Smooth muscle cell (in vitro differentiated cells): Measurements from ENCODE around the gene PEX14. TPM values are rescaled to one million over a fixed set of nuclear protein-coding genes. Genes with fewer than 3 reads are reported as not detected.
A peak's percentile ranks its signal among the peaks of the same experiment; 100 is the strongest.
"Not testable (repeated sequence)": the region's sequence is repeated elsewhere in the genome, so short reads cannot be mapped to it uniquely, and the experiment has no call there.

Source experiments
- DNase-seq: peaks from one replicate; lab custom pipeline; 2025; ENCODE audit not compliant: unreplicated experiment; lab: John Stamatoyannopoulos, UW
- H2AFZ ChIP-seq: fragments of 200-600 bp; sonication (generic); 2 replicates; pipeline ENCODE4 v1.6.0; 2016; ENCODE audit warnings: antibody characterized with exemption, low read depth, mild to moderate bottlenecking
- H3F3A ChIP-seq: fragments of 200-600 bp; sonication (generic); 2 replicates; pipeline ENCODE4 v1.6.0; 2017; ENCODE audit warnings: antibody characterized with exemption, low read depth
- H3K27ac ChIP-seq: fragments of 200-600 bp; sonication (generic); 2 replicates; pipeline ENCODE4 v1.5.1; 2016; ENCODE audit warnings: low read depth, mild to moderate bottlenecking
- H3K27me3 ChIP-seq: fragments of 200-600 bp; sonication (generic); 2 replicates; pipeline ENCODE4 v1.6.1; 2016; ENCODE audit warnings: low read depth, mild to moderate bottlenecking
- H3K36me3 ChIP-seq: fragments of 200-600 bp; sonication (generic); 2 replicates; pipeline ENCODE4 v1.5.1; 2016; ENCODE audit warnings: low read depth
- H3K4me1 ChIP-seq: fragments of 200-600 bp; sonication (generic); 2 replicates; pipeline ENCODE4 v1.5.1; 2016; ENCODE audit warnings: low read depth
- H3K4me2 ChIP-seq: fragments of 200-600 bp; sonication (generic); 2 replicates; pipeline ENCODE4 v1.6.0; 2016; ENCODE audit warnings: mild to moderate bottlenecking
- H3K4me3 ChIP-seq: fragments of 200-600 bp; sonication (generic); 2 replicates; pipeline ENCODE4 v1.5.1; 2016; ENCODE audit warnings: mild to moderate bottlenecking
- H3K79me2 ChIP-seq: fragments of 200-600 bp; sonication (generic); 2 replicates; pipeline ENCODE4 v1.6.0; 2016; ENCODE audit warnings: low read depth, mild to moderate bottlenecking
- H3K9ac ChIP-seq: fragments of 200-600 bp; sonication (generic); 2 replicates; pipeline ENCODE4 v1.6.0; 2016; ENCODE audit warnings: low read depth
- H3K9me3 ChIP-seq: fragments of 200-600 bp; sonication (generic); replicated peaks from 2 replicates; pipeline ENCODE4 v1.5.1; 2016; ENCODE audit warnings: low read depth
- H4K20me1 ChIP-seq: fragments of 200-600 bp; sonication (generic); 2 replicates; pipeline ENCODE4 v1.6.0; 2016; ENCODE audit warnings: low read depth
- CTCF ChIP-seq: fragments of 200-600 bp; sonication (generic); IDR thresholded peaks from 2 replicates; pipeline ENCODE4 v1.5.1; 2017; ENCODE audit warnings: borderline replicate concordance, mild to moderate bottlenecking, antibody characterized with exemption; ENCODE audit not compliant: insufficient read depth, poor library complexity, severe bottlenecking
- WGBS: methylation state at CpG from one replicate; pipeline ENCODE4 v1.1.7; 2016; ENCODE audit warnings: low lambda C conversion rate; 5-methylcytosine and 5-hydroxymethylcytosine counted together
- polyA plus RNA-seq: library from polyadenylated mRNA; unstranded; fragments of >200 nt; fragmentation: Nextera tagmentation; extraction: Ambion mirVana; gene quantifications from 2 replicates; pipeline ENCODE4 v1.2.1, GENCODE V29; 2016
- total RNA-seq: library from RNA; depleted of rRNA; stranded (reverse); fragments of >200 nt; gene quantifications from 2 replicates; pipeline ENCODE4 v1.2.3, GENCODE V29; 2014

The PEX14 gene
- total and polyA plus RNA-seq, 2 experiments from 2014 or later: 14.2 to 15.2 TPM

DNA sequence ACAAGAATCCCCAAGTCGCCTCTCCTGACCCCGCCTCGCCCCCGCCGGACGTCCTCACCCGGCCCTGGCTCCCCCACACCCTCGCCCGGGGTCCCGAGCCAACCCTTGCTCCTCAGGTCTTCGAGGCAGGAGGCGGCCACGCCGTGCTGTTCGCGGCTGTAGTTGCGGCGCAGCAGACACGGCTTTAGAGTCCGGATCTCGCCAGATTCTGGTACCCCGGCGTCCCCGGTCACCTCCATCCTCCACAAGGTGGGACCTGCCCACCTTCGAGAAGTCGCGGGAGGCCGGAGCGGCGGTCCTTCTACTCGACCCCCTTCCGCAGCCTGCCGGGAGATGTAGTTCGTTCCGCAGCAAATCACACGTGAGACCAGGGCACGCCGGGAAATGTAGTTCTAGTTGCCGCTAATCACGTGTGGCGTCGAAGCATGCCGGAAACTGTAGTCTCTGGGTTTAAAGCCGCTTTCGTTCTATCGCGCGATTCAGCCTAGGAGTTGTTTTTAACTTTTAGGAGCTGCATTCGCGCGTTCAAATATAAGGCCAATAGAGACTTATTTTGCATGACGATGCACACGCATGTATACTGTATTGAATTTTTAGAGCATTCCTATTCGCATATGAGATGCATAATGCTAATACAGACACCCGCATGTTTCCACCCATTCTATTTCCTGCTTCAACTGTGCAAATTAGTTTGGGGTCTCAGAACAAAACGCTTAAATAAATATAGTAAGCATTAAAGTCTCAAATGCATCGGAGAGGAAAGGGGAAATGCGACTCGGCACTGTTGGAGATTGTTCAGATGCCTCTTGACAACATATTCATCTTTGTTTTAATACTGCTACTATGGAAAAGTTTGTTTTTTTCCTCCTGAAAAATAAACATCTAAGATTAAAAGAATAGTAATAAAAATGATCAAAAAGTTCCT is 2.3 kb upstream of the PEX14 start, which contains the start of gene DFFA:
DFFA (minus strand) TSS at position 310 of the 925 bp plus-strand sequence; CDS start at position 239, 71 bp downstream.
- H4K20me1 ChIP-seq: no peaks in the 10 kb centered on the region
- H2AFZ ChIP-seq: peak within 1 kb of the TSS; percentile 95
- H3K4me3 ChIP-seq: peak within 1 kb of the TSS; percentile 73
- peak within 1 kb of the TSS; percentile 5 for H3K27ac ChIP-seq
- H3K9me3 ChIP-seq: no peaks in the 10 kb centered on the region
- peaks cover 28% of the 10 kb centered on the region for H3K79me2 ChIP-seq
- no peaks in the 10 kb centered on the region for H3K27me3 ChIP-seq
- WGBS: 6% methylated on average over 51 of the region's 59 CpGs
- no peaks in the 10 kb centered on the region for H3K36me3 ChIP-seq
- H3K9ac ChIP-seq: peak within 1 kb of the TSS; percentile 59
- no peak for TF ChIP-seq CTCF
- H3F3A ChIP-seq: no peaks in the 10 kb centered on the region
- H3K4me1 ChIP-seq: peaks cover 15% of the 10 kb centered on the region
- DNase-seq: peak; percentile 58
- H3K4me2 ChIP-seq: peak within 1 kb of the TSS; percentile 87

GRCh38 chr1:10473145-10473765 is 1.5 kb upstream of the PEX14 start:
- Histone ChIP-seq H3K36me3 (no peaks in the 10 kb centered on the region), H2AFZ (peak overlapping the region; percentile 95), H3K4me2 (peak overlapping the region; percentile 87), H3F3A (no peaks in the 10 kb centered on the region), H4K20me1 (peaks cover under 1% of the 10 kb centered on the region), H3K9me3 (no peaks in the 10 kb centered on the region), H3K4me3 (peak overlapping the region; percentile 73), H3K27ac (no peak overlapping the region), H3K4me1 (peaks cover 15% of the 10 kb centered on the region), H3K9ac (no peak overlapping the region), H3K79me2 (peaks cover 36% of the 10 kb centered on the region), H3K27me3 (no peaks in the 10 kb centered on the region)
- WGBS: 93% methylated on average over 23 of the region's 23 CpGs
- TF ChIP-seq CTCF: no peak
- DNase-seq: no peak

DNA sequence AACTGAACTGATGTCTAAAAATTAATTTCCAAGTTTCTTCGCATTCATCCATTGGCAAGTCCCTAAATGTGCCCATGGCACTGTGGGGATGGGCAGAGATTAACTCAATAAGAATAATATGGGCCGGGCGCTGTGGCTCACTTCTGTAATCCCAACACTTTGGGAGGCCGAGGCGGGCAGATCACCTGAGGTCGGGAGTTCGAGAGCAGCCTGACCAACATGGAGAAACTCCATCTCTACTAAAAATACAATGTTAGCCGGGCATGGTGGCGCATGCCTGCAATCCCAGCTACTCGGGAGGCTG is 489 bp upstream of the PEX14 start:
- H3K4me2 ChIP-seq: peak overlapping the region; percentile 90

GRCh38 chr1:10475510-10475909 is 760 bp downstream of the PEX14 start:
- peaks cover 45% of the 10 kb centered on the region for H3K79me2 ChIP-seq
- no peak for DNase-seq
- H3K27ac ChIP-seq: no peak overlapping the region
- H3K4me2 ChIP-seq: peak overlapping the region; percentile 90
- peaks cover 18% of the 10 kb centered on the region for H4K20me1 ChIP-seq
- 2% methylated on average over 13 of the region's 13 CpGs for WGBS
- peak overlapping the region; percentile 71 for H3K4me3 ChIP-seq
- H3K4me1 ChIP-seq: peaks cover 15% of the 10 kb centered on the region
- H3K9ac ChIP-seq: peak overlapping the region; percentile 79
- H3K36me3 ChIP-seq: no peaks in the 10 kb centered on the region
- H3F3A ChIP-seq: no peaks in the 10 kb centered on the region
- H3K9me3 ChIP-seq: no peaks in the 10 kb centered on the region
- peak overlapping the region; percentile 92 for H2AFZ ChIP-seq
- no peak for TF ChIP-seq CTCF
- H3K27me3 ChIP-seq: no peaks in the 10 kb centered on the region

More for the DNA sequence above, 489 bp upstream of the PEX14 start:
- Histone ChIP-seq H3K4me3 (peak overlapping the region; percentile 71), H2AFZ (peak overlapping the region; percentile 92), H3K79me2 (peaks cover 39% of the 10 kb centered on the region), H3K4me1 (peaks cover 15% of the 10 kb centered on the region)
- not testable (repeated sequence) for H3K27ac ChIP-seq, H3K9ac ChIP-seq, H3K9me3 ChIP-seq, DNase-seq, H3F3A ChIP-seq, H4K20me1 ChIP-seq, H3K36me3 ChIP-seq, H3K27me3 ChIP-seq
- 90% methylated on average over 10 of the region's 10 CpGs for WGBS
